Measurements from ENCODE around the gene PIWIL4.
"Not testable (repeated sequence)": the region's sequence is repeated elsewhere in the genome, so short reads cannot be mapped to it uniquely, and the experiment has no call there.

The PIWIL4 gene

GRCh38 chr11:94635072-94635471 lies 67.9 kb downstream of the PIWIL4 start:
- no peak for DNase-seq (ENCODE audit: low read depth in 2 of 3, low spot score in 2 of 3)

DNA sequence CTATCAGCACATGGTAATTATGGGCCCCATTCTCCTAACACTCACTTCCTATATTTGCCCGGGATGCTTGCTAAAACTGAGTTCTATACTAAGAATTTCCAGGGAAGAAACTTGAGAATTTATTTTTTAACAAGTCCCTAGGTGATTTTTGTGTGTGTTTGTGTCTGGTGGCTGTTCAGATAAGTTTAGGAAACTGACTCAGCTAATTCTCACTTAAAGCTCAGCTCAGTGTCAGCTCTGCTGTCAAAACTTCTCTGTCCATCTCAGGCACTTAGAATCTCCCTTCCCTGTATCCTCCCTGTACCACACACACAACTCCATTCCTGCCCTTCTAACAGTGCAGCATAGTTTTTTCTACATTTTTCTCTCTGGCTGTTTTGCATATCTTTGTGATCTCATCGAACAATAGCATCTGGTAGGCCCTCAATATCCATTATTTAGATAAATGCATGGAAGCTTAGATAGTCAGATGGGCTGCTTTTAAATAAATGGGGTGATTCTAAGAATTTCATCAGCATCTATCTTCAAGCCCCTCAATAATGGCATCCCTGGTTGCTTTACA lies 69.3 kb downstream of the PIWIL4 start:
- no peak for DNase-seq (ENCODE audit: low read depth in 2 of 3, low spot score in 2 of 3)

DNA sequence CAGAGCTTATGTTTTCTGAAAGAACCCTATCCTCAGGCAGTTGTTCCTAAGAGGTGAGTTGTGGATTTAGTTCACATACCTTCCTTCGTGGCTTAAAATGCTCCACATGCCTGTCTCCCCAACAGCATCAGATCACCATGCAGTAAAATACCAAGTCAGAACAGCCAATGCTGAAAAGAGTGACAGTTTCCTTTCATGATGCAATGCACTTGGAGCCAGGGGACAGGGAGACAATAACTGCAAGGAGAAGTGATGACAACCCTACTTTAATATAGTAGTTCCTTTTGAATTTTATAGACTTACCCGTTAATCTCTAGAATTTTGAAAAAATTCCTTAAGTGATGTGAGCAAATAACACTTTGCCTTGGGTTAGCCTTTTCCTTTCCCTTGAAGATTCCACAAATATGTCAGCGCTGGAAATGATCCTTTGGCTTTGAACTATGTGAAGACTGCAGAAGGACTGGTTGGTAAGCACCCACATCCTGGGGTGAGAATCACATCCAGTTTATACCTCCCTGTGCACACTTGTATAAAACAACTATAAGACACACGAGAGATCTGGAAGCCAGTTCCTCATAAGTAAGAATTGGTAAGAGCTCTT lies 71.2 kb downstream of the PIWIL4 start:
- DNase-seq (ENCODE audit: low read depth in 2 of 3, low spot score in 2 of 3): no peak

DNA sequence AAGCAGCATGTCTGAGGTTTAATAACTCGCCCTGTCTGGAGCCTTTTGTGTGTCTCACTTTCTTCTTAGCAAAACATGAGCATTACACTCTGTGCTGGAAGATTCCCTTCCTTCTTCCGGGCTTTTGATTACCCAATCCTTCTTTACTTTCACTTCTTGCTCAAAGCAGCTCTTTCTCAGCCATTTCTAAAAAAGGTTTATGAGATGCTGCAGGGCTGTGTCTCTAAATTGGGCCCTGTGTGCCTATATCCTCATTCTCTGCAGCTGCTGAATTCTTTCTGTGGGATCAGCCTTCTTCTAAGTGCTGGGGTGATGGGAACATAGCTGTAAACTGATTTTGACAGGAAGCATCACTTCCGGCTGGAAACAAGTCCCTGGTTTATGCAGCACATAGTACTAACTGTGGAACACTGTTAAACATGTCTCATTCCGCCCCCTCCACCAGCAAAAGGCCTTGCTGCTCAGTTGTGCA lies 71.8 kb downstream of the PIWIL4 start:
- no peak for DNase-seq (ENCODE audit: low read depth in 2 of 3, low spot score in 2 of 3)

DNA sequence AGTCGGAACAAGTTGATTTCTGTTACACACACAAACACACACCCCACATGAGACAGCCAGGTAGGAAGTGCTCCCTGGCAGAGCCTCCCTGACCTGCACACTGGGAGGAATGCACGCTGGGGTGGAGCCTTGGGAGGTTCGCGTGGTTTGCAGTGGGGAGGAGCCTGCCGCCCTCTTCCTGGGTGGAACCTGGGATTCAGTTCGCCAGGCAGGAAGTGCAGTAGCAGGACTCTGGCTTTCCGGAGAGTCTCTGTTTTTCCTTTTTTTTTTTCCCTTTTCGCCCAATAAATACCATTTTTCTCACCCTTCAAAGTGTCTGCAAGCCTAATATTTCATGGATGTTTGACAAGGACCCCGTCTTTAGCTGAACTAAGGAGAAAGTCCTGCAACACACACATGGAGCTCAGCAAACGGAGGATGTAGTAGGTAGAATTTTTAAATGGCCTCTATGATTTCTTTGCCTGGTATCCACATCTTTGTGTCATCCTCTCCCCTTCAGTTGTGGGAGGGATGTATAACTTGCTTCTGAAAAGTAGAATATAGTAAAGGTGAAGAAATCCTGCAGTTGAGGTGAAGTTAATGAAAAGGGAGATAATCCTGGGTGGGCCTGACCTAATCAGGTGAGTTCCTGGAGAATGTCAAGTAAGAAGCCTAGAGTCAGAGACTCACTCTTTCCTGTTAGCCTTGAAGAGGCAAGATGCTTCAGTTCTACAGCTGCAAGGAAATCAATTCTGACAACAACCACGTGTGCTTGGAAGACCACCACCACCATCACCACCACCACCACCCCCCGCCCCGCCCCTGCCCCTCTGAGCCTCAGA lies 72.9 kb downstream of the PIWIL4 start:
- no peak for DNase-seq (ENCODE audit: low read depth in 2 of 3, low spot score in 2 of 3)

DNA sequence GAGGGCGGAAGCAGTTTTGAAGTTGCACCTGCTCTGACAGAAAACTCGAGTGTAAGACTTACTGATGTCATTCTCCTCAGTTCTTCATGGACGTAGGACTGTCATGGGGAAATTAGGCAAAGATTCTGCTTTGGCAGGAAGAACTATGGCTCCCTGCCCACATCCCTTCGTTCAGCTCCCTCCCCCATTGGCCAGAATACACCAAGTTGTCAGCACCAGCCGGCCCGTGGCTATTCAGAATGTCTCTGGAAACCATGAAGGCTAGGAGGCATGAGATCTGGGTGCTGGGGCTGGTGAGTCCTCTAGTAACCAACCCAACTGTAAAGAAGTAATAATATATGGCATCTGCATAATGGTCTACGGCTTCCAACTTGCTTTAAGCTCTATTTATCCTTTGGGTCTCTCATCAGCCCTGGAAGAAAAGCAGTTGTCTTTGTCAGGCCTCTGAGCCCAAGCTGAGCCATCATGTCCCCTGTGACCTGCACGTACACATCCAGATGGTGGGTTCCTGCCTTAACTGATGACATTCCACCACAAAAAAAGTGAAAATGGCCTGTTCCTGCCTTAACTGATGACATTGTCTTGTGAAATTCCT lies 74.1 kb downstream of the PIWIL4 start:
- no peak for DNase-seq (ENCODE audit: low read depth in 2 of 3, low spot score in 2 of 3)

DNA sequence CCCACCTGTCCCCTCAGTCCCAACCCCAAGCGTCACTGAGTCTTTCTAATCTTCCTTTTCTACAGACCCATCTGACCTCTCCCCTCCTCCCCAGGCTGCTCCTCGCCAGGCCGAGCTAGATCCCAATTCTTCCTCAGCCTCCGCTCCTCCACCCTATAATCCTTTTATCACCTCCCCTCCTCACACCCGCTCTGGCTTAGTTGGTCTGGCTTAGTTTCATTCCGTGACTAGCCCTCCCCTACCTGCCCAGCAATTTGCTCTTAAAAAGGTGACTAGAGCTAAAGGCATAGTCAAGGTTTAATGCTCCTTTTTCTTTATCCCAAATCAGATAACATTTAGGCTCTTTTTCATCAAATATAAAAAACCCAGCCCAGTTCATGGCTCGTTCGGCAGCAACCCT lies 76.0 kb downstream of the PIWIL4 start:
- DNase-seq (ENCODE audit: low read depth in 2 of 3, low spot score in 2 of 3): not testable (repeated sequence)

DNA sequence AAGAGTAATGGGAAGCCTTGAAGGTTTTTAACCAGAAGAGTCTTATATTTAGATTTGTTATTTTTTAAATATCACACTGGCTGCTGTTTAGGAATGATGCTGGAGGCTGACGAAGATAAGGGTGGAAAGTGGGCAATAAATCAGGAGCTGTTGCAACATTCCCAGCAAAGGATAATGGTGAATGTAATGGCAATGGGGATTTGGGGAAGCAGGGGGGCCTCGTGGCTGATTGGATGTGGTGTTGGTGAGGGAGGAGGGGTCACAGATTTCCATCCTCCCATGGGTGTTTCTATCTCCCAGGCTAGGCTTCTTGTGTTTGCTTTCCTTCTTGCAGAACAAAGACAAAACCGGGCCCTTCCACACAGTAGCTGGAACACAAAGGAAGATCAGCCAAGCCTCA lies 80.8 kb downstream of the PIWIL4 start:
- no peak for DNase-seq (ENCODE audit: low read depth in 2 of 3, low spot score in 2 of 3)

DNA sequence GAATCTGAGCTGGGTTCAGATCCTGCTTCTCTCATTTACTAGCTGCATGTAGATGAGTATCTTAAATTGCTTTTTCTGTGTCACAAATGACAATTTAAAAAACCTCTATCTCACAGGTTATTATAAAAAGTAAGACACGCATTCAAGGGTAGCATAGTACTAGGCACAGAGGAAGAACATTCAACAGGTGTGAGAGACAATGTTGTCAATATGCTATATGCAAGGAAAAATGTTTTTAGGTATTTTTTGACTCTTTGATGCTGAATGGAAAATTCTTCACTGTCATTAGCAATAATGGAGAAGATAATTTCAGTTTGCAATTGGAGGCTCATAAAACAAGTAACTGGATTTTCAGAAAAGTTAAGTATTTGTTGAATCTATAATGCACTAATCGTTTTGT lies 81.6 kb downstream of the PIWIL4 start:
- DNase-seq (ENCODE audit: low read depth in 2 of 3, low spot score in 2 of 3): no peak

DNA sequence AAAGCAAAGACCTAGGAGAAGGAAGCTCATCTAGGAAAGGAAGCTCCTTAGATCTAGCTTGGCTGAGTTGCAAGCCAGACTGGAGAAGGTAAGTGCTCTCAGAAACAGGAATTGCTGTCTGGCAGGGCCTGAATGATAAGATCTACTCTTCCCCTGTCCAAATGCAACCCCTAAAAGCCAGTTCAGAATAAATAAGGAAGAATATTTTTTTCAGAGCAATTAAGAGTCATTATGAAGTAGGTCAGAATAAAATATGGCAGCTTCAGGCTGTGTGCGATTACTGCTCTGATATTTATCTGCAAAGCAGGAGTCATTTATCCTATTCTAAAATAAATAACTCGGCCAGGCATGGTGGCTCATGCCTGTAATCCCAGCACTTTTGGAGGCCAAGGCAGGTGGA lies 82.1 kb downstream of the PIWIL4 start:
- DNase-seq (ENCODE audit: low read depth in 2 of 3, low spot score in 2 of 3): no peak

- no peak for DNase-seq (ENCODE audit: low read depth in 2 of 3, low spot score in 2 of 3)
Observed at GRCh38 chr11:94649964-94650623, 82.9 kb downstream of the PIWIL4 start.

DNA sequence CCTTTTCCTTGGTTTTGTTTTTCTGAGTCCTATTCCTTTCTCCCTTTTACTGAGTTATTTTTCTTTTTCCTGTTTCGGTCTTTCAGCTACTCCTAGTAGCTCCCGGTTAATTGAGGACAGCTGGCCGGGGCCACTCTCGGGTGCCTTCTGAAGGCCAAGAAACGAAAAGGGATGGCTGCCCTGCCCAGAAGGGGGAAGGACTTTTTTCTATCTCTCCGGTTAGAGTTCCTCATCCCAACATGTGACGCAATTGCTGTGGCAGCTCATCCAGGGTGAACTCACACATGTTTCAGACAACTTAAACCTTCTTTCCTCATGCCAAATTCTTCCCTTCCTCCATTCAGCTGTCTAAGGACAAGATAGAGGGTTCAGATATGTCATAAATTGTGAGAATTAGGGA lies 83.6 kb downstream of the PIWIL4 start:
- no peak for DNase-seq (ENCODE audit: low read depth in 2 of 3, low spot score in 2 of 3)

- DNase-seq (ENCODE audit: low read depth in 2 of 3, low spot score in 2 of 3): no peak
Observed at GRCh38 chr11:94652735-94653284, 85.6 kb downstream of the PIWIL4 start.

- DNase-seq (ENCODE audit: low read depth in 2 of 3, low spot score in 2 of 3): no peak
Observed at GRCh38 chr11:94653561-94653960, 86.4 kb downstream of the PIWIL4 start.

DNA sequence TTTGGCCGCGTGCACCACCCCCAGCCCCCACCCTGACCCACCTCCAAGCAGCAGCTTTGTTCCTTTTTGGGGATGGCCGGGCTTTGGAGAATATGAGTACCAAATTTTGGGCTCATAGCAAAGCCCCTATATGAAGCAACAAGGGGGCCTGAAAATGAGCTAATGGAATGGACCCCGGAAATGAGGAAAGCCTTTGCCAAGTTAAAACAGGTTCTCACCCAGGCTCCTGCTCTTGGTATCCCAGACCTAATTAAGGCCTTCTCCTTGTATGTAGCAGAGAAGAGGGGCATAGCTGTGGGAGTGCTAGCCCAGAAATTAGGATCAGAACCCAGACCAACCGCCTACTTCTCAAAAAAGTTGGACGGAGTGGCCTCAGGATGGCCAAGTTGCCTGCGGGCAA lies 87.0 kb downstream of the PIWIL4 start:
- DNase-seq (ENCODE audit: low read depth in 2 of 3, low spot score in 2 of 3): no peak

DNA sequence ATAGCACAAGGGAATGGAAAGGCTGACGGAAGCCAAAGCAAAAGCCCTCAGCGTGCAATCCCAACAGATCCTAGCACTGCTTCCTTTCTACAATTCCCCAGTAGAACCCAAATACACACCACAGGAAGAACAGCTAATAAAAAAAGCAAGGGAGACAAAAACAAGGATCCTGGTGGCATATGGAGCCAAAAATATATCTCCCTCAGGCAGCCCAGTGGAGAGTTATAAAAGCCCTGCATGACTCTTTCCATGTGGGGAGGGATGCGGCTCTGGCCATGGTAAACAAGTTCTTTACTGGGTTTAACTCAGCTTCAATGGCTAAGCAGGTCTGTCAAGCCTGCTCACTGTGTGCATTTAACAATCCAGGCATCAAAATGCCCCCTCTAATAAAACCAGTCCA lies 88.1 kb downstream of the PIWIL4 start:
- DNase-seq (ENCODE audit: low read depth in 2 of 3, low spot score in 2 of 3): no peak

DNA sequence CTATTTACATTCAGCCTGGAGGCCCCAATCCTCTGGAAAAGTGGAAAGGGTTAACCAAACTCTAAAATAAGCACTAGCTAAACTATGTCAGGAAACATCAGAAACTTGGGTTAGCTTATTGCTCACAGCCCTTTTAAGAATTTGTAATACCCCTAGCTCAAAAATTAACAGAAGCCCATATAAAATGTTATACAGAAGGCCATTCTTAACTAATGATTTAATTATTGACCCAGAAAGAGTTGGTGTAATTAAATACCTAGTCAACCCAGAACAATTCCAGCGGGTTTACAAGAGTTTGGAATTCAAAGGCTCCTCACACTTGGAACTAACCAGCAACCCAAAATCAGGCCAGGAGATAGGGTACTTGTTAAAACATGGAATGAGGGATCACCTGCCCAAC lies 88.8 kb downstream of the PIWIL4 start:
- DNase-seq (ENCODE audit: low read depth in 2 of 3, low spot score in 2 of 3): no peak

DNA sequence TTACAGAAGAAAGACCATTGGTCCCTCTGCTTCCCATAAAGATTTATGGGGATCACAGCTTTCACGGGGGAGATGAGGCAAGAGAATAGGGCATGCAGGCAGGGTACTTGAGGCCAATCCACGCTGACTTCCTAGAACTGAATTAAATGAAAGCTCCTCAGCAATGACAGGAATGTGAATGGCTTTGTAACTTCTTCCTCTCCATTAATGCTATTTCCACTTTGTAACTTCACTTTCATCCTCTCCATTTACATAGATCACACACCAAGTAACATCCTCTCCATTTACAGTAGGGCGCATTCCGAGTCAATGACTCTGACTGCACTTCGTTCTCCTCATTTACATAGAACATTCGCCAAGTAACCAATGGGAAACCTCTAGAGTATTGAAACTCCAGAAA lies 89.8 kb downstream of the PIWIL4 start:
- DNase-seq (ENCODE audit: low read depth in 2 of 3, low spot score in 2 of 3): no peak

DNA sequence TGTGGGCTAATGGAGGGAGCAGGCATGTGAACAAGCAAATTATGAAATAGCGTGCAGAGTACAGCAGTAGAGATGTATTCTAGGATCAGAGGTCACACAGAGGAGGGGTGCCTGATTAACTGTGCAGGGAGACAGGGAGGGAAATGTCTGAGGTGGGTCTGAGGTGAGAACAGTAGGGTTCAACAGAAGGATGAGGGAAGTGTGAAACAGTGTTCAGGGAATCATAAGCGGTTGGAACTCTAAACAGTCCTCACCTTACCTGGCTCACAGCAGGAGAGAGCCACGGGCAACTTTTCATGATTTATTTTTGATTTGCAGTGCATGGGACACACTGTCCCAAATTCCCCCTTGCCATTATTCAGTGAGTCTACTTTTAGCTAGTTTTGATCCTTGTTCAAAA lies 90.5 kb downstream of the PIWIL4 start:
- no peak for DNase-seq (ENCODE audit: low read depth in 2 of 3, low spot score in 2 of 3)

DNA sequence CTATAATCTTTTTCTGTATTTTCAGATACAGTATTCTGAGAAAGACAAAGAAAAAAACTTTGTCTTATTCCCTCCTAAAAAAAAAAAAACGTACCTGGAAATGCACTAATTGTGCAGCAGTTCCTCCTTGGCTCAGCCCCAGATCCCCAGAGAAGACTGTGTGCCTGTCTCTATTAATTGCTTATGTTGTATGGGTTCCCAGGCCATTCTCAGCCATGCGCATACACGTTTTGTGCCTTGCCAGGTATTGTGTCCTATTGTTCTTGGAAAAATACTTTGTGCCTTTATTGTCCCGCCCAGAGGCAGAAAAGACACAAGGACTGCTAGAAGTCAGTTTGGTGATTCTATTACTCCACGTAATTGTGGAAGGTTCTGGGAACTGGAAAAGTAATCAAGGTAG lies 91.2 kb downstream of the PIWIL4 start:
- no peak for DNase-seq (ENCODE audit: low read depth in 2 of 3, low spot score in 2 of 3)

GRCh38 chr11:94658888-94659287 lies 91.7 kb downstream of the PIWIL4 start:
- no peak for DNase-seq (ENCODE audit: low read depth in 2 of 3, low spot score in 2 of 3)
